GM21825 (cell line): ENCODE results near the gene BBX.

ENCODE experiments used
- ATAC-seq: cut with Tn5 transposase; IDR thresholded peaks from one replicate; pipeline ENCODE4 v1.9.1; 2021; ENCODE audit warnings: mild to moderate bottlenecking, moderate library complexity; ENCODE audit not compliant: unreplicated experiment

Gene BBX

DNA sequence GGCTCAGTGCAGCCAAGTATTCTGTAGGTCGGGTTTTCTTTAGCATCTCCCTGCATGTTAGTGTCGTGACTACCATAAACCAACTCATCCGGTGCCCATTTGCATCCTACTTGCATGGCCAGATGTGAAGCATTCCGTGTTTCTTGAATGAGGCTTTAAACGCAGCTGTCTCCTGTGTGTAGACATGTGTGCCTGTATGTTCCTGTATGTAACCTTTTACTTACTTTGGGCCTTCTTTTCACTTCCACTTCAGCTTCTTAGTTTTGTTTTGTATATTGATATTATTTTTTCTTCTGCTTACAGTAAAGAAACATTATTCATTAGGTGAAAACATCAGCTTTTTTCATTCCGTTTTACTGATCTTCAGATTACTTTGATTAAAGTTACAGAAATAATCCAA lies 267.9 kb downstream of the BBX start:
- no peak for ATAC-seq

- ATAC-seq = no peak
Observed at GRCh38 chr3:107791027-107791426, 268.3 kb downstream of the BBX start.

DNA sequence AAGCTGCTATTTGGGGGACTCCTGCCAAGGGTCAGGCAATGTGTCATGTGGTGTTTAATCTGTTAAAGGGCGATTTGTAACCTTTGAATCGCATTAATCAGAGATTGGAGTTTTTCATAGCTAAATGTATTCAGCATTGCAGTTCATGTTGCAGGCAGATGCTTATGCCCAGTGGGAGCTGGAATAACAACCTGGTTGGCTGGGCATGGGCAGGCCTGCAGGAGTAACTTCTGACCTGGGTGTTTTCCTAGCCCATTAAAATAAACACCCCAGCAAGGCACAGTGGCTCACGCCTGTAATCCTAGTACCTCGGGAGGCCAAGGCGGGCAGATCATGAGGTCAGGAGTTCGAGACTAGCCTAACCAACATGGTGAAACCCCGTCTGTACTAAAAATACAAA lies 268.7 kb downstream of the BBX start:
- ATAC-seq = no peak

GRCh38 chr3:107794664-107795443 lies 272.1 kb downstream of the BBX start:
- no peak for ATAC-seq

- no peak for ATAC-seq
Observed at GRCh38 chr3:107795514-107796094, 272.8 kb downstream of the BBX start.

DNA sequence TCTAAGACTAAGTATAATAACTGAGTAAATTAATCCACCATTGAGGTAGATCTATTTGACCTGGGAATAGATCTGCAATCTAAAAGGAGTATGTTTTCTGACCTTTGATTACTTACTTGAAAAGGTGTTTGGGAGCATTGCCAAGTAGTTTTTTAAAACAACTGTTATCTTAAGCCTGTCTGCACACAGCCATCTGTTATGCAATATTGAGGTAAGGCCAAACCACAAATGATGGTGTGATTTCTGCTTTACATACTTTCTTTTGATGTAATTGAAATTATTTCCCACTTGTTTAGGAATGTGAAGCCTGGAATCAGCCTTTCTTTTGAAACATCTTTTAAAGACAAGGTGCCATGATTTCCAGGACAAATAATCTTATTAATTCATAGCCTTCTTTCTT lies 274.0 kb downstream of the BBX start:
- no peak for ATAC-seq

DNA sequence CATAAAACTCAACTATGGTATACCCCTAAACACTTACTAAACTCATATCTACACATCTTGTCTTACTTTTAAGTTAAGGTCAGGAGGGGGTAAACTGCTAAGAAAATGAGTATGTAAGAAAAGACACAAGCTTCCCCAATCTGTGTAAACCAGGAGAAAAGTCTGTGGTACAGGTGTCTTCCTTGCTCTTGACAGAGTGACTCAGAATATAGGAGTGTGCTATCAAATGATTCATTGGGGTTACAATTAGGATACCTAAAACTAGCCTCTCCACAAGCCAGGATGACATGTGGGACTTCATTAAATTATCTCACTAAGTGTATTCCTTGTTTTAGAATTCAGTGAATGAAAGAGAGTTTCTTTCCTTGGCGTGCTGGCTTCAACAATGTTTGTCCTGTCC lies 274.8 kb downstream of the BBX start:
- no peak for ATAC-seq

DNA sequence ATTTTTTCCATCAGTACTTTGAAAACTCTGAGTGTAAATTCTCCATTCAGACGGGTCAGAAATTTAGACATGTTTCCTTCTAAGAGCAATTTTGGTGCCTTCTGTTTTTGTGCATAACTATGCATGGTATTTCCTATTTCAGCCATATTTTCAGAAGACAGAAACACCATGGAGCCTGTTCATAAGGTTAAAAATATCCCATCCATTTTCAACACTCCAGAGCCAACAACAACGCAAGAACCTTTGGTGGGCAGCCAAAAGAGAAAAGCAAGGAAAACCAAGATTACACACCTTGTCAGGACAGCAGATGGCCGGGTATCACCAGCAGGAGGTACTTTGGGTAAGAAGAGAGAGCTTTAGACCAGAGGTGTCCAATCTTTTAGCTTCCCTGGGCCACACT lies 275.6 kb downstream of the BBX start:
- ATAC-seq = no peak

DNA sequence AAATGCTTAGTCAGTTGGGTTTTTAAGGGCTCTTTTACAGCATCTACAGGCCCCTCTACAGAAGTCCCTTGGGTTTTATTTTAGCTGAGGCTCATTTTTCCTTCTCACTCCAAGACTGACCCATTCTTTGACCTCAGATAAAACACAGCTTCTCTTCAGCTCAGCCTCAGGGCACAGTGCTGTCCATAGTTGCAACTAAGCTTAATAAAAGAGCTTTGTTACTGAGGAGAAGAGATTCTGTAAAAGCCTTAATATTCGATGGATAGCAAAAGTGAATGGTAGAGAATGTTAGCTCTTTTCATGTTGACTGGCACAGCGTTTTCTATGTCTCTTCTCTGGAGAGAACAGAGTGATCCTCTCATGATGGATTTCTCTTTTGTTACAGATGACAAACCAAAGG lies 277.9 kb downstream of the BBX start:
- ATAC-seq = no peak

- no peak for ATAC-seq
Observed at GRCh38 chr3:107803170-107803569, 280.4 kb downstream of the BBX start.

GRCh38 chr3:107806021-107806420 lies 283.3 kb downstream of the BBX start:
- no peak for ATAC-seq

GRCh38 chr3:107806536-107806935 lies 283.8 kb downstream of the BBX start:
- no peak for ATAC-seq

- peak; percentile 45 for ATAC-seq
Observed at GRCh38 chr3:107810171-107811071, 287.7 kb downstream of the BBX start.

GRCh38 chr3:107813026-107813425 lies 290.3 kb downstream of the BBX start:
- ATAC-seq = no peak

GRCh38 chr3:107816107-107816506 lies 293.3 kb downstream of the BBX start:
- no peak for ATAC-seq

GRCh38 chr3:107817076-107817475 lies 294.3 kb downstream of the BBX start:
- ATAC-seq = no peak

- no peak for ATAC-seq
Observed at GRCh38 chr3:107818025-107818424, 295.3 kb downstream of the BBX start.

DNA sequence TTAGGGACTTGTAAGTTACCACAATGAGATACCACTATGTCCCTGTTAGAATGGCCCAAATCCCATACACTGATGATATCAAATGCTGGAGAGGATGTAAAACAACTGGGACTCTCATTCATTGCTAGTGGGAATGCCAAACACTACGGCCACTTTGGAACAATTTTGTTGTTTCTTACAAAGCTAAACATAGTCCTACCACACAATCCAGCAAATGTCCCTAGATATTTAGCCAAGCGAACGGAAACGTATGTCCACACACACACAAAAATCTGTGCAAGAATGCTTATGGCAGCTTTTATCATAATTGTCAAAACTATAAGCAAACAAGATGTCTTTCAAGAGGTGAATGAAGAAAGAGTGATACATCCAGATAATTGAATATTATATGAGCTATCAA lies 296.9 kb downstream of the BBX start:
- no peak for ATAC-seq

- ATAC-seq = no peak
Observed at GRCh38 chr3:107822308-107822707, 299.5 kb downstream of the BBX start.

DNA sequence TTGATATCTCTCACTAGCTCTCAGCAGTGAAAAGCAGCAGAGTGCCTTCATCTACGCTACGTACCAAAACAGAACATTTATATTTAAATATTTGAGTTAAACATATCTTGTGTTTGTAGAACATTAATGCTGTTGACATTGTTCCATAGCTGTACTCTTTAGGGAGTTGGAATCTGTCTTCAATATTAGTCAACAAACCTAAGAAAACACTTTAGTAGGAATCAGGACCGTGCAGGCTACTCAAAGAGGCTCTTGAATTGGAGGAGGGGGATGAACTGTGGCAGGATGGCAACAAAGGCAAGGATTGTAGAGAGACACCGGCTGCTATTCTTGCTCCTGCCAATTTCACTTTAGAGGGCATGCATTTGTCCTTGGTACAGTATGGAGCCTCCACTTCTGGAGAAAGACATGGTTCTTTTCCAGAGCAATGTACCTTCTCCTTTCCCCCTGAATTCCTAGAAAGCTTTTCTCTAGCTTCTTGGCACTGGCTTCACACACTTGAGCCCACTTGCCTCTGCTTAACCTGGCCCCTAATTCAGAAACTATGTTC lies 302.1 kb downstream of the BBX start:
- no peak for ATAC-seq

DNA sequence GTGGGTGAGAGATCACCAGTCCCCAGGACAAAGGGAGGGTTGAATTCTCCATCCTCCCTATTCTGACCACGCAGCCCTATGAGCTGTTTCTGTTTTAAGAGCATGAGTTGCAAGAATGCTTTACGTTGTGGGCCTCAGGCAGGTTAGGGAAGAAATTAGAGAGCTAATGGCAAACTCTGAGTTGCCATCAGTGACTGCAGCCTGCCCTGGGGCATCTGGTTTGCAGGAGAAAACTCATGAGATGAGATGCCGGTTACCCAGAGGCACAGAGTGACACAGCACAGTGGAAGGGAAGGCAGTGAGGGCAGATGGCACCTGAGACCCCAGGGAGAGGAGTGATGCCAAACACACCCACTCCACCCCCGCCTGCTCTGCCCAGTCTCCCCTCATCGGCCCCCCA lies 302.8 kb downstream of the BBX start:
- ATAC-seq = no peak
